Fibroblast of skin of back (primary cell): ENCODE measurements around the gene CLDND1.

Experiments
- DNase-seq: peaks from one replicate; pipeline ENCODE4 v3.0.0-alpha.2; 2013

The CLDND1 gene

DNA sequence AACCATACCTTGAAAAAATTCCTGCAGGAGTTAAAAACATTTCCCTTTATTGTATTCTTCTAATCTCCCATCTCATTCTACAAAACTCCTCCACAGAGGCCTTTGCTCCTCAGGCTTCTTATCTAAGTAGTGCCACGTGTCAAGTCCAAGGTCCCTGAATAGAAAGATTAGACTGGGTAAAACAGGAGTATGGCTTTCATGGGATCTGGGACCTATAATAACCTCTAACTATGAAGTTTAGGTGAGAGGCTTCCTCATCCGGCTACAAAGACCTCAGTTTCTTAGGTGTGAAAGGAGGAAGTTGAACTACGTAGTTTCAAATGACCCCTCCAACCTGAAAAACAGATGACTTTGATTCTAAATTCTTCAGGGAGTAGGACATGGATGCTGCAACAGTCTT lies 29.1 kb upstream of the CLDND1 start:
- no peak for DNase-seq

DNA sequence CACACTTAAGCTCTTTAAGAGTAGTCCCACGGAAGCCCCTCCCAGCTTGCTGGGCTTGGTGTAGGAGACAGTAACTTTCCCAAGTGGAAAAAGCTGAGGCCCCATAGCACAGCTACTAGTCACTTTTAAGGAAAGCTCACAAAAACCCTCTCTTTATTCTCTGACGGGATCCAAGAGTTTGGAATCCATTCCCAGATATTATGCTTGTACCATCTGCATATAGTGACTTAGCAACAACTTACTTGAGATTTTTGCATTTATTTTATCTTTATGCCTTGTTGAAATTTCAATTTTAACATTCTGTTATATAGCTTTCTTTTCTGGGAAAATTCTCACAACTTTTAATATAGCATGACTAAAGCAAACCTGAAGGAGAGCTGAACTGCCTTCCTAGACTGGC lies 28.5 kb upstream of the CLDND1 start:
- no peak for DNase-seq

- no peak for DNase-seq
These were observed 28.1 kb upstream of the CLDND1 start for GRCh38 chr3:98550833-98551232.

- DNase-seq: no peak
These were observed 25.8 kb upstream of the CLDND1 start for GRCh38 chr3:98548544-98548943.

GRCh38 chr3:98545940-98546339 lies 23.2 kb upstream of the CLDND1 start:
- no peak for DNase-seq

- no peak for DNase-seq
These were observed 19.9 kb upstream of the CLDND1 start for GRCh38 chr3:98542623-98543022.

- no peak for DNase-seq
These were observed 19.0 kb upstream of the CLDND1 start for GRCh38 chr3:98541695-98542094.

GRCh38 chr3:98540346-98540745 lies 17.6 kb upstream of the CLDND1 start:
- DNase-seq: no peak

DNA sequence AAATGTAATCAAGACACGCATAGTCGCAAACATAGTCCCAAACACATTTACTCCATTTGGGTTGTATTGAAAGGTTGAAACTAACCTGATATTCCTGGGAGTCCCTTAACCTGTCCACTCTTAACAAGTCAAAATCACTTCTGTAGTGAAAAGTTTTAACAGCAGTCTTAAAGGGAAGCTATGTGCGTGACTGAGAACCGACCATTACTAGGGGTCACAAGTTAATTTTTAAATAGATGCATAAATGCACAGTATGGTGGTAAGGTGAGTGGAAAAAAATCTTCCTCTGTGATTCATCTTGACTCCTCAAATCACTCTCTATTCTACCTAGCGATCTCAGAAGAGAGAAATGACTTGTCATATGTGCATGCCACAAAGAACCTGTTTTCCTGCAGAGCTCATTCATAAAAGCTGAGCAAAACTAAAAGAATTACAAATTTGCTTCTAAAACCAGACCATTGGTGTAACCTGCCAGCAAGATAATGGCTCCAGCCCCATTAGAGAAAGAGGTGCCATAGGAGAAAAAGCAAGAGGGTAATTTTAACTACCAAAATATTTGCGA lies 13.8 kb upstream of the CLDND1 start:
- DNase-seq: no peak

DNA sequence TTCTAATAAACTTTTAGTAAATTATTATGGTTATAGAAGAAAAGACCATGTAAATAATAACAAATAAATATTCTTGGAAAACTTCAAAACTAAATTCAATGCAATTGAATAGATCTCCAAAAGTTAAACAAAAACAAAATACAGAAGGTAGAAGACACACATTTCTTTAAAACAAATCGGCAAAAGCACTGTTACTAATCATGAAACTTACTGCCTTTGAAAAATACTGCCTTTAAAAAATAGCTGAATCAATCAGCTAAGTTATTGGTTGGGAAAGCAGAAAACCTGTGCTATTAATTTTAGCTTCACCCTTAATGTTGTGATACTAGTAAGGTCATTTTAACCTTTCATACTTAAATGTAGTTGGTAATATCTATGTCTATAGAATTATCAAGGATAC lies 12.0 kb upstream of the CLDND1 start:
- no peak for DNase-seq

DNA sequence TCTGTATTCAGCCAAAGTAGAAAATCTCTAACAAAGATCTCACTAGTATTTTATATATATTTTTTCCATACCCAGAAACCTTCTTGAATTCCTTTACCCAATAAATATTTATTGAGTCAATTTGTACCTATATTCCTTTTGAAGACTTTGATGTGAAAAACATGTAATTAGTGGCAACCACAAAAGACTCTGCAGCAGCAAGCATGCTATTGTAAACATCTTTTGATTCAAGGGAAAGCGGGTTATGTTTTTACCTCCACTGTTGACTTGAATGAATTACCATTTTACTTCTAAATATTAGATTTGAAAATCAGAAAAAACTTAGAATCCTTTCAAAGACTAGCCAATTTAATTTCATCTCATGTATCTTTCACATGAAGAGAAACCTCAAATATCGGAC lies 11.5 kb upstream of the CLDND1 start:
- no peak for DNase-seq

- no peak for DNase-seq
These were observed 10.2 kb upstream of the CLDND1 start for GRCh38 chr3:98532709-98533571.

DNA sequence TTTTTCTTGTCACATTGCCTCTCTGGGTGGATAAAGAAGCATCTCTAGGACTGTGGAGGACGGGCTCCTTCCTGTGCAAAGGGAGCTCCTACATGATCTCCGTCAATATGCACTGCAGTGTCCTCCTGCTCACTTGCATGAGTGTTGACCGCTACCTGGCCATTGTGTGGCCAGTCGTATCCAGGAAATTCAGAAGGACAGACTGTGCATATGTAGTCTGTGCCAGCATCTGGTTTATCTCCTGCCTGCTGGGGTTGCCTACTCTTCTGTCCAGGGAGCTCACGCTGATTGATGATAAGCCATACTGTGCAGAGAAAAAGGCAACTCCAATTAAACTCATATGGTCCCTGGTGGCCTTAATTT lies 9.6 kb upstream of the CLDND1 start:
- no peak for DNase-seq

- no peak for DNase-seq
These were observed 9.0 kb upstream of the CLDND1 start, which contains the start of gene GPR15 for GRCh38 chr3:98531622-98532274. Gene GPR15 (plus strand): TSS chr3:98531978. CDS start chr3:98532034, 56 bp downstream.

GRCh38 chr3:98530676-98531075 lies 8.0 kb upstream of the CLDND1 start:
- no peak for DNase-seq

DNA sequence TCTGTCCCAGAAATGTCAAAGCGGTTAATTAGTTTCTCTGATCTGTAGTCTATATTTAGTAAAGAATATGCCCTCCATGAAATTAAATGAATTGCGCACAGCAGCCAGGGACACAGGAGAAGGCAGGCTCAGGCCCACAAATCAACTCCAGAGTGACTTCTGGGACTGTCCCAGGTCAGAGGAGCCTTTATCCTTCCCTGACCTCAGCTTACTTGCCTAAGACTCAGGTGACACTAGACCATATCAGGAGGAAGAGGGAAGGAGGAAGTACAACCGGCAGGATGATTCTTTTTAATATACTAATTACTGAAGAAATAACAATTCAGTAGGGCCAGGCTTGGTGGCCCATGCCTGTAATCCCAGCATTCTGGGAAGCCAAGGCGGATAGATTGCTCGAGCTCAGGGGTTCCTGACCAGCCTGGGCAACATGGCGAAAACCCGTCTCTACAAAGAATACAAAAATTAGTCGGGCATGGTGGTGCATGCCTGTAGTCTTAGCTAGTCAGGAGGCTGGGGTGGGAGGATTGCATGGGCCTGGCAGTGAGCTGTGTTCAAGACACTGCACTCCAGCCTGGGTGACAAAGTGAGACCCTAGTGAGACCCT lies 7.3 kb upstream of the CLDND1 start:
- no peak for DNase-seq

DNA sequence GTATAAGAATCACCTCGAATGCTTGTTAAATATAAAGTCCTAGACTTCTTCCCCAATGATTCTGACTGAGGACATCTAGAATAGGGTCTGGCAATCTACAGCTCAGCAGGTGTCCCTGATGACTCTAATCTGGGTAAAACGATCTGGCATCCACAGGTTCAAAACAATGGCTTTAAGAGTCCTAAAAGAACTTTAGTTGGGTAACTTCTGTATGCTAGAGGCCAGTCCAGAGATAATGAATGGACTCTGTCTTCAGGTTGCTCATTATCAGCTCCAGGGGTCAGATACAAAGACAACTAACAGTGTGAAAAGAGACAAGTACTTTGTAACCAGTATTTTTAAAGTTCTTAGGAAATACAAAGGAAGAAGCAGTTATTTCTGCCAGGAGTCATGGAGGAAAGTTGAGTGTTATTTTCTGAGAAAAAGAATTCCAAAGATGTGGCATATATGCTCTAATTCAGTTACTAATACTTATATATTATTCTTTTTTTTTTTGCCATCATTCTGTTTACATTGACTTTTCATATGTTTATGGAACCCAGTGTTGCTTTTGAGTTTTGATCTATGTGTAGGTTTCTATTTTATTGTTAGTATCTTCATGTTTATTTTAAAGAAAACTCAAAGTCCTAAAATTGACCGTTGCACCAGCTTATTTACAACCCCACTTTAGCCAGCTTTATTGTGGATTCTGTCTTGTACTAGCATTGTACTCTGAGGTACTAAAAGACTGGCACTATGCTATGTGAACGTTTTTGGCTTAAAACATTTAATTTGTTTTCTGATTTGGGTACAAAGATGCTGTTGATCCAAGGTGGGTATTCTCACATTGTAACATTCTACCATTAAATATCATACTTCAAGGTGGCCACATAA lies 6.0 kb upstream of the CLDND1 start:
- DNase-seq: no peak

DNA sequence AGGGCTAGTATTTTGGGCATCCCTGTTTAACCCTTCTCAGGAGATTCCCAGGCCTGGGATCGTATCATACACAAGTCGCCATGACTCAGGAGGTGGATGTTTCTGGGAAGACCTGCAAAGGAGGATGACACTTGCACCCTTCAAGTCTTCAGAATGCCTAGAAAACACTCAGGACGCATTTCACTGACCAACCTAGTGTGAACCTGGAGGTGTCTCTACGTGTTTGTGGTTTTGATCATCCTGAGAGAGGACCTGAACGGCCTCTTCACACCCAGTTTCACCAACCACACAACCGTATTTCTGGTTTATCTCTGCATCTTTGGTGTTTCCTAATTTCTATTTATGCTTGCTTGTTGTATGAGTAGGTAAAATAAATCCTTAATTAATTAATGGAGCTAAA lies 2.8 kb upstream of the CLDND1 start:
- no peak for DNase-seq

DNA sequence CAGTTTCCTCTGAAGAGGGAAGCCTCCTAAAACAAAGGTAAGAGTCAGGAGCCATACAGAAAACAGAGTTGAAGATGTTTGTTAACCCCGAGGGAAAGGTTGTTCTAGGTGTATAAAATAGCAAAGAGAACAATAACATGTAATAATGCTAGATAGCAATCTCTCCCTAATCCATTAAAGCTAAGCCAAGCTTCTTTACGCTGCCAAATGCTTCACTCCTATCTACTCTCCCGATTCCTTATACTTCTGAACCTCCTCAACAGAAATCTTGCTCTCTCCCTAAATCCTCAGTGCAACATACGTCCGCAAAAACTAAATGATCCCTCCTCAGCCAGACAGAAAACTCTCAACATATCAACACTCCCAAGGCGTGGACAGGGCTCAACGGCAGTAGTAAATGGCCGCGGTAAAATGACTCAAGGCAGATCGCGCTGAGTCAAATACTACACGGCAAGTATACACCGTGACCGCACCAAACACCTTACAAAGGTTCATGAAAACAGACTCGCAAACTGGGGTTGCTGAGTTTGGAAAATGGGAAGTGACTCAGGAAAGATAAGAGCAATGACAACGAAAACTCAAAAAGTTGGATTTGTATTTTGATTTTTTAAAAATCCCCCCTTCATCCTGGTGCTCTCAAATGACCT lies 682 bp downstream of the CLDND1 start:
- DNase-seq: peak; percentile 63

DNA sequence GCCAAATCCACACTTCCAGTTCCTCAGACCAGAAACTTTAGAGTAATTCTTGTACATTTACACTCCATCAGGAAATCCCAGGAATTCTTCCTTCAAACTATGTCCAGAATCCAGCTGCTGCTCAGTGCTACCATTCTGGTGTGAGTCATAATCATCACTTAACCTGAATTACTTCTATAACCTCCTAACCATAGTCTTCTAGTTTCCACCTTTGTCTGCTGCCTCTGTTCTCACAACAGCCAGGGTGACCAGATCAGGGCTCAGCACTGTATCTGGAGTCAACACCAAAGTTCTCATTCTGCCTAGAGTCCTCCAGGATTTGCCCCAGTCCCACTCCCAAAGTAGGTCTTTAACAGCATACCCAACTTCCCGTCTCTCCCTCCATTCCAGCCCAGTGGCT lies 3.4 kb downstream of the CLDND1 start:
- DNase-seq: peak; percentile 38

DNA sequence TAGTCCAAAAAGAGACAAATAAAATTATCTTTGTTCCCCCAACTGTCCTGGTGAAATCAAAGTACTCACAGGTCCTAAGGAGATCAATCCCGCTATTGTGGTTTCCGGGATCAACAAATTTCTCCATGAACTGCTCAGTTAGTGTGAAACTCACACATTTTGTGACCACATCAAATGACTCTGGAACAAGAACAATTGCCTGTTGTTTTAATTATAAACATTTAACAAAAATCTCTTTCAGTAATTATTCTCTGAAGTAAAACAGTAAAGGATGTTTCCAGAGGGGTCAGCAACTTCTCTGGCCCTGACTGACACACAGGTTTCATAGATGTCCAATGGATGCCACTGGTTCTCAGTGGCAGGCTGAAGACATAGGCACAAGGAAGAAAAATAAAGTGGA lies 3.9 kb downstream of the CLDND1 start:
- no peak for DNase-seq

GRCh38 chr3:98514948-98515347 lies 7.8 kb downstream of the CLDND1 start:
- DNase-seq: no peak
